NT2/D1 (cell line): ENCODE results near the gene AGBL1.

Experiments
- SUZ12 ChIP-seq: IDR thresholded peaks from 2 replicates; pipeline ENCODE4 v1.6.1; 2011; ENCODE audit not compliant: insufficient read length, insufficient read depth; ENCODE audit errors: extremely low read depth
- YY1 ChIP-seq: IDR thresholded peaks from 2 replicates; pipeline ENCODE4 v1.6.1; 2011; ENCODE audit not compliant: insufficient read length, insufficient read depth
- ZNF274 ChIP-seq: IDR thresholded peaks from 2 replicates; pipeline ENCODE4 v1.6.1; 2011; ENCODE audit warnings: mild to moderate bottlenecking, low read depth, low read length

DNA sequence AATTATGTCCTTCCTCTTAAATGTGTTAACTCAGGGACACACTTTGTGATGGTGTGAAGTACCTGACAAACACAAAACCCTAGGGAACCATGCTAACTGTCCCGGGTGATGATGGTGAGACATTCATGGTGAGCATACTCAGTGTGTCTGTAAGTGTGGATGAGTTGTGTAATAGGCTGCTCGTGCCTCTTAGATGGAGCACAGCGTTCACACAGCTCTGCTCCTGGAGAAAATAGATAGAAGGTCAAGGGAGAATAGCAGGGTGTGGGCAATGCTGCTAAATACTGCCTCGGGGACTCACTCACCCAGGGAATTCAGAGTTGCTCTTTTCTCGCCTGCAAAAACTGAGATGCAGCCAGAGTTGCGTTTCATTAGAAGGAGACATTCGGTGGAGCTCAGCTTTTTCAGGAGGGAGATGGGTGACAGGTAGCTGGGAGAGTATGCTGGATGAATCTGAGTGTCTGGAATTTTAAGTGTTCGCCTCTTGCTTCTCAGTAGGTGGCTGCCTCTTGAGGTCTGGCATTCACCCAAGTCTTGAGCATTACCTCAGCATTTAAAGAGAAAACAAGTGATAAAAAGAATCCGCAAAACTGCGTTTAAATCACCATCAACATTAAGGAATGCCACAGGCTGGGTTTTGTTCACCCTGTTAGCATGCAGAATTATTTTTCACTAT is 813.2 kb downstream of the AGBL1 start:
- no peak for TF ChIP-seq ZNF274
- TF ChIP-seq YY1 = no peak
- no peak for TF ChIP-seq SUZ12
